HepG2 (cell line): ENCODE results near the gene SLC16A11. TPM values are rescaled to one million over a fixed set of nuclear protein-coding genes. Genes with fewer than 3 reads are reported as not detected.

Experiments used
- ATAC-seq: fragments of 200-7000 bp; cut with Tn5 transposase; 3 replicates; pipeline ENCODE4 v1.9.1; 2020; ENCODE audit warnings: mild to moderate bottlenecking, moderate library complexity
- BruUV-seq: library from RNA; stranded (reverse); fragments of 400-500 nt; replicated peaks from 2 replicates; lab custom pipeline; 2021; lab: Mats Ljungman, UMichigan
- CTCF ChIA-PET: fragments of 300-600 bp; formaldehyde crosslinking; extraction: SDS; loops from one replicate; lab custom pipeline; 2021; ENCODE audit warnings: low total read pairs, inconsistent platforms, low intra/inter-chr PET ratio; lab: Yijun Ruan, JAX
- POLR2A ChIA-PET: fragments of 350-600 bp; sonication (Branson Sonifier 250); formaldehyde crosslinking; loops from one replicate; lab custom pipeline; 2020; ENCODE audit warnings: antibody characterized with exemption, inconsistent platforms; lab: Yijun Ruan, JAX
- DNase-seq: peaks from one replicate; pipeline ENCODE4 v3.0.0-alpha.2; 2015; ENCODE audit warnings: low spot score
- FAIRE-seq: peaks from 3 replicates; lab custom pipeline; 2011; peaks lifted over from hg19 to GRCh38; lab: Jason Lieb, UNC
- H2AFZ ChIP-seq: one replicate; pipeline ENCODE4 v1.6.1; 2011; ENCODE audit warnings: low read length, inconsistent platforms
- H3K27ac ChIP-seq: fragments of 300-600 bp; 3 replicates; pipeline ENCODE4 v1.8.0; 2011; ENCODE audit warnings: mixed run types, mild to moderate bottlenecking, mixed read lengths, low read length, inconsistent platforms; ENCODE audit not compliant: insufficient read depth; ENCODE audit errors: extremely low read length
- H3K27me3 ChIP-seq, 2 experiments: fragments of 200-600 bp in 1 of 2; 2 replicates in 1 of 2; 3 replicates in 1 of 2; pipeline versions ENCODE4 v1.6.0 to v1.8.0; 2011; ENCODE audit warnings: low read length in 2 of 2, mild to moderate bottlenecking in 2 of 2, moderate library complexity in 2 of 2, inconsistent platforms in 1 of 2; ENCODE audit not compliant: insufficient read depth in 2 of 2, control insufficient read depth in 1 of 2
- H3K36me3 ChIP-seq, 2 experiments: fragments of 200-600 bp in 1 of 2; replicated peaks in 1 of 2; 2 replicates in 1 of 2; 3 replicates in 1 of 2; pipeline versions ENCODE4 v1.5.1 to v1.8.0; 2011; ENCODE audit warnings: low read length in 2 of 2, inconsistent platforms in 1 of 2; ENCODE audit not compliant: insufficient read depth in 2 of 2, control insufficient read depth in 1 of 2
- H3K4me1 ChIP-seq: 2 replicates; pipeline ENCODE4 v1.5.1; 2012; ENCODE audit warnings: low read length, inconsistent platforms; ENCODE audit not compliant: insufficient read depth
- H3K4me2 ChIP-seq: 2 replicates; pipeline ENCODE4 v1.6.0; 2011; ENCODE audit warnings: low read depth, low read length, inconsistent platforms
- H3K4me3 ChIP-seq, 3 experiments: fragments of 200-600 bp in 1 of 3; sonication (generic), shearing (Covaris generic) in 1 of 3; replicated peaks in 1 of 3; 2 replicates each; pipeline ENCODE4 v1.5.1; 2011 to 2016; ENCODE audit warnings: low read length in 3 of 3, inconsistent platforms in 2 of 3, low read depth in 2 of 3, mild to moderate bottlenecking in 2 of 3, control low read depth in 1 of 3, mixed read lengths in 1 of 3; ENCODE audit not compliant: insufficient read depth in 1 of 3
- H3K79me2 ChIP-seq: one replicate; pipeline ENCODE4 v1.6.1; 2011; ENCODE audit warnings: low read length, inconsistent platforms; ENCODE audit not compliant: insufficient read depth
- H3K9ac ChIP-seq: 2 replicates; pipeline ENCODE4 v1.6.0; 2011; ENCODE audit warnings: mild to moderate bottlenecking, low read depth, low read length, inconsistent platforms; ENCODE audit not compliant: insufficient read depth
- H3K9me3 ChIP-seq: 2 replicates; pipeline ENCODE4 v1.5.1; 2012; ENCODE audit warnings: mild to moderate bottlenecking, low read length
- H4K20me1 ChIP-seq: 2 replicates; pipeline ENCODE4 v1.6.0; 2011; ENCODE audit warnings: inconsistent platforms, mild to moderate bottlenecking, low read length, moderate library complexity; ENCODE audit not compliant: insufficient read depth
- FUBP1 ChIP-seq: sonication (generic); formaldehyde crosslinking; IDR thresholded peaks from 2 replicates; pipeline ENCODE4 v1.5.1; 2020; ENCODE audit warnings: missing genetic modification reagents, mild to moderate bottlenecking, borderline replicate concordance
- GFI1 ChIP-seq: sonication (generic); formaldehyde crosslinking; IDR thresholded peaks from 2 replicates; pipeline ENCODE4 v1.5.0; 2020; ENCODE audit warnings: missing genetic modification reagents, mild to moderate bottlenecking, borderline replicate concordance
- NFYC ChIP-seq: IDR thresholded peaks from 2 replicates; pipeline ENCODE4 v1.6.1; 2016; ENCODE audit warnings: missing genetic modification reagents, missing compliant biosample characterization
- SALL1 ChIP-seq: sonication (generic); formaldehyde crosslinking; IDR thresholded peaks from 2 replicates; pipeline ENCODE4 v1.8.0; 2022; ENCODE audit warnings: mild to moderate bottlenecking, missing genetic modification reagents
- THRA ChIP-seq: sonication (generic); formaldehyde crosslinking; IDR thresholded peaks from 2 replicates; pipeline ENCODE4 v1.4.0; 2020; ENCODE audit warnings: missing genetic modification reagents, borderline replicate concordance
- ZNF12 ChIP-seq: sonication (generic); formaldehyde crosslinking; IDR thresholded peaks from 2 replicates; pipeline ENCODE4 v1.5.0; 2020; ENCODE audit warnings: missing genetic modification reagents
- ZNF256 ChIP-seq: sonication (generic); formaldehyde crosslinking; conservative IDR thresholded peaks from 2 replicates; pipeline ENCODE4 v1.4.0; 2020; ENCODE audit warnings: missing genetic modification reagents
- ZNF431 ChIP-seq: sonication (generic); formaldehyde crosslinking; IDR thresholded peaks from 2 replicates; pipeline ENCODE4 v1.9.0; 2022; ENCODE audit warnings: missing genetic modification reagents, low read depth, mild to moderate bottlenecking, borderline replicate concordance
- ZNF530 ChIP-seq: sonication (generic); formaldehyde crosslinking; IDR thresholded peaks from 2 replicates; pipeline ENCODE4 v1.5.0; 2020; ENCODE audit warnings: low read depth, mild to moderate bottlenecking, missing genetic modification reagents
- ZNF570 ChIP-seq: sonication (generic); formaldehyde crosslinking; IDR thresholded peaks from 2 replicates; pipeline ENCODE4 v1.4.0; 2020; ENCODE audit warnings: mild to moderate bottlenecking, missing genetic modification reagents, borderline replicate concordance
- ZNF709 ChIP-seq: sonication (generic); formaldehyde crosslinking; IDR thresholded peaks from 2 replicates; pipeline ENCODE4 v1.5.0; 2020; ENCODE audit warnings: mild to moderate bottlenecking, missing genetic modification reagents
- ZNF710 ChIP-seq: sonication (generic); formaldehyde crosslinking; IDR thresholded peaks from 2 replicates; pipeline ENCODE4 v1.5.0; 2020; ENCODE audit warnings: mild to moderate bottlenecking, missing genetic modification reagents, borderline replicate concordance
- ZNF891 ChIP-seq: sonication (generic); formaldehyde crosslinking; IDR thresholded peaks from 2 replicates; pipeline ENCODE4 v1.5.0; 2020; ENCODE audit warnings: mild to moderate bottlenecking, missing genetic modification reagents
- WGBS: methylation state at CpG from one replicate; pipeline ENCODE4 v1.1.6; 2017; ENCODE audit warnings: low lambda C conversion rate; 5-methylcytosine and 5-hydroxymethylcytosine counted together
- in situ Hi-C: cut with HindIII; loops from 2 replicates; pipeline ENCODE4 v1.10.0; 2017; ENCODE audit warnings: low pct_unique_long_range_greater_than_20kb; ENCODE audit not compliant: extremely low pct_ligation_motif_present
- intact Hi-C: fragments of 100-400 bp; cut with micrococcal nuclease; formaldehyde crosslinking; loops from one replicate; pipeline ENCODE4 v1.10.0; 2022; ENCODE audit not compliant: unreplicated experiment
- polyA plus RNA-seq, 8 experiments: library from polyadenylated mRNA; depleted of rRNA in 3 of 8; stranded (reverse) in 7 of 8; unstranded in 1 of 8; fragments of >200 nt; fragmentation: Illumina TruSeq in 4 of 8; extraction: Trizol in 4 of 8; gene quantifications; 2 replicates each; pipeline versions ENCODE4 v1.2.1 to v1.2.3, GENCODE V29; 2011 to 2016; ENCODE audit warnings: low read depth in 4 of 8, missing spikeins in 1 of 8, mixed read lengths in 1 of 8; ENCODE audit not compliant: insufficient read depth in 1 of 8
- total RNA-seq, 5 experiments: library from RNA; depleted of rRNA; stranded (reverse); fragments of >200 nt; fragmentation: Illumina TruSeq; extraction: Trizol; gene quantifications; 2 replicates each; pipeline ENCODE4 v1.2.3, GENCODE V29; 2016; ENCODE audit warnings: low read depth in 1 of 5

SLC16A11 gene
- total and polyA plus RNA-seq, 2 of the 13 experiments (the other 11 are each of a cell fraction or from before 2014, with no cell fraction given), result not detected

GRCh38 chr17:7067198-7067597 lies 23.3 kb upstream of the SLC16A11 start (continued):
- TF ChIP-seq FUBP1, result no peak
- no peak for TF ChIP-seq NFYC (CRISPR knock-in tag)
- TF ChIP-seq ZNF12 (CRISPR knock-in tag), result no peak
- no peak for TF ChIP-seq ZNF431 (CRISPR knock-in tag)
- TF ChIP-seq ZNF570, result no peak
- TF ChIP-seq ZNF710 (CRISPR knock-in tag), result no peak

- intact Hi-C loops (no loop called here), in situ Hi-C loops (no loop called here)
- Histone ChIP-seq H3K27me3 (0 out of 5 replicates have a peak, but pooled peaks cover 0 to 9% of the 10 kb centered on the region in 2 experiments), H3K36me3 (no peaks in the 10 kb centered on the region), H3K4me2 (no peak overlapping the region), H4K20me1 (no peaks in the 10 kb centered on the region), H3K9ac (no peak overlapping the region), H3K9me3 (peaks cover 11% of the 10 kb centered on the region), H3K4me1 (peaks cover 1% of the 10 kb centered on the region), H3K27ac (no peak overlapping the region), H3K4me3 (no peak overlapping the region), H3K79me2 (no peaks in the 10 kb centered on the region), H2AFZ (no peak overlapping the region)
- BruUV-seq, result no TSS peak
- FAIRE-seq (no peak), ATAC-seq (no peak; the same call in 2 of the 3 replicates)
- ChIA-PET CTCF (no interaction called here), POLR2A (no interaction called here)
- WGBS, result 54% methylated on average over 4 of the region's 4 CpGs
- TF ChIP-seq ZNF530 (CRISPR knock-in tag) (no peak), THRA (CRISPR knock-in tag) (no peak), ZNF256 (CRISPR knock-in tag) (no peak), ZNF709 (CRISPR knock-in tag) (no peak), SALL1 (CRISPR knock-in tag) (no peak), ZNF891 (no peak), GFI1 (no peak)
- TF ChIP-seq, all 625 proteins: peak for 0
- DNase-seq, result no peak
These were observed 20.4 kb upstream of the SLC16A11 start for GRCh38 chr17:7064261-7064660.
